Measurements from ENCODE around the gene GMPR. TPM values are rescaled to one million over a fixed set of nuclear protein-coding genes. Genes with fewer than 3 reads are reported as not detected.

The GMPR gene
- total and polyA plus RNA-seq, 3 experiments from 2014 or later, result 0.66 to 1.4 (median 0.82) TPM

DNA sequence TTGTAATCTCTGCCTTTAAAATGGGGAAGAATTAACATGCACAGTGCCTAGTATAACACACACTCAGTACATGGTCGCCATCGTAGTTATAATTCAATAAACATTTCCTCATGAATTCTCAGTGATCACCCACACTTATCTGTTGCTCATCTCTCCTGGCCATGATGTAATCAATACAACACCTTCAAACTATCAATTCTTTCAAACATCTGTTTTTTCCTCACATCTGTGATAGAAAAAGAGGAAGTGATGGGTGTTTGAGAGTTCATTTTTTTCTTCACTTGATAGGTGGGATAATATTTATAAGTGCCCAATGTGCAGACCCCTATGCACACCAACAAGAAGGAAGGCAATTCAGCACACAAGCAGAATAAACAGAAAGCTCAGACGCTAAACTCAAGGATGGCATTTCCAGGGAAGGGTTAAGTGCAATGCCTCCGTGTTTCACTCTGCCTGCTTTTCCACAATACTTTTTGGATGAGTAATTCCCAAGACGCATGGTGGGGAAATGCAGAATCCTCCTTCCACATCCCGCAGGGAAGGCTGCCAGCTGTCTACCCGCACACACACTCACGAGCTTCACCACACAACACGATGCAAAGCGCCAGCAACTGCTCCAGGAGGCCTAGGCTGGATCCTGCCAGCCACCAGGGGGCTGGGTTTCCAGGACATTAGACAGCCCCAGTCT lies 100.3 kb downstream of the GMPR start:
- Mint-ChIP-seq H3K36me3 (peaks cover 0 to 19% (median 5%) of the 10 kb centered on the region in 3 donors), H3K27ac (peak overlapping the region in 3 of 8 donors; percentile 4 to 91 (median 56)), H3K27me3 (no peaks in the 10 kb centered on the region), H3K4me3 (no peak overlapping the region), H3K9me3 (no peaks in the 10 kb centered on the region), H3K4me1 (peaks cover 4 to 21% (median 5%) of the 10 kb centered on the region in 3 donors)
- ChIA-PET CTCF (no interaction called here), POLR2A (no interaction called here)
- Histone ChIP-seq H3K27ac (ENCODE audit: low read depth, low read length) (no peak overlapping the region), H3K27me3 (ENCODE audit: insufficient read depth, low read length, poor library complexity, severe bottlenecking) (no peaks in the 10 kb centered on the region), H3K36me3 (ENCODE audit: insufficient read depth, low read length) (no peaks in the 10 kb centered on the region), H3K4me3 (ENCODE audit: low read length) (no peak overlapping the region), H3K4me1 (ENCODE audit: insufficient read depth, low read length) (no peaks in the 10 kb centered on the region), H3K9me3 (ENCODE audit: low read length) (no peaks in the 10 kb centered on the region)
- DNase-seq, result no peak

- DNase-seq, result no peak
- no peaks in the 10 kb centered on the region for H3K9me3 ChIP-seq (ENCODE audit: low read length)
- ChIA-PET CTCF (no interaction called here), POLR2A (no interaction called here)
- H3K4me1 ChIP-seq (ENCODE audit: insufficient read depth, low read length), result no peaks in the 10 kb centered on the region
- no peaks in the 10 kb centered on the region for H3K36me3 ChIP-seq (ENCODE audit: insufficient read depth, low read length)
- H3K9me3 Mint-ChIP-seq, result no peaks in the 10 kb centered on the region
- H3K27me3 Mint-ChIP-seq, result no peaks in the 10 kb centered on the region
- no peak overlapping the region for H3K4me3 ChIP-seq (ENCODE audit: low read length)
- peaks cover 4 to 26% (median 5%) of the 10 kb centered on the region in 3 donors for H3K4me1 Mint-ChIP-seq
- H3K4me3 Mint-ChIP-seq, result no peak overlapping the region
- no peak overlapping the region for H3K27ac ChIP-seq (ENCODE audit: low read depth, low read length)
- peaks cover 0 to 22% (median 5%) of the 10 kb centered on the region in 3 donors for H3K36me3 Mint-ChIP-seq
- no peaks in the 10 kb centered on the region for H3K27me3 ChIP-seq (ENCODE audit: insufficient read depth, low read length, poor library complexity, severe bottlenecking)
- H3K27ac Mint-ChIP-seq, result peak overlapping the region in 5 of 8 donors; percentile 22 to 91 (median 44)
Measured at GRCh38 chr6:16339265-16339587, 100.8 kb downstream of the GMPR start.

GRCh38 chr6:16343593-16343992 lies 105.2 kb downstream of the GMPR start:
- ChIA-PET CTCF (interaction anchor here (1.1 kb wide), 1 partner anchor 11 kb away, joined by 3 read pairs; no protein-coding TSS in a partner anchor), POLR2A (no interaction called here)
- no peak overlapping the region for H3K4me3 Mint-ChIP-seq
- H3K9me3 ChIP-seq (ENCODE audit: low read length), result no peaks in the 10 kb centered on the region
- no peaks in the 10 kb centered on the region for H3K27me3 Mint-ChIP-seq
- DNase-seq, result no peak
- peaks cover 0 to 16% (median 5%) of the 10 kb centered on the region in 3 donors for H3K36me3 Mint-ChIP-seq
- no peaks in the 10 kb centered on the region for H3K27me3 ChIP-seq (ENCODE audit: insufficient read depth, low read length, poor library complexity, severe bottlenecking)
- no peaks in the 10 kb centered on the region for H3K9me3 Mint-ChIP-seq
- no peaks in the 10 kb centered on the region for H3K4me1 ChIP-seq (ENCODE audit: insufficient read depth, low read length)
- no peak overlapping the region for H3K4me3 ChIP-seq (ENCODE audit: low read length)
- peak overlapping the region in 3 of 8 donors; percentile 9 to 77 (median 41) for H3K27ac Mint-ChIP-seq
- no peak overlapping the region for H3K27ac ChIP-seq (ENCODE audit: low read depth, low read length)
- no peaks in the 10 kb centered on the region for H3K36me3 ChIP-seq (ENCODE audit: insufficient read depth, low read length)
- H3K4me1 Mint-ChIP-seq, result peaks cover 5 to 36% (median 8%) of the 10 kb centered on the region in 3 donors

DNA sequence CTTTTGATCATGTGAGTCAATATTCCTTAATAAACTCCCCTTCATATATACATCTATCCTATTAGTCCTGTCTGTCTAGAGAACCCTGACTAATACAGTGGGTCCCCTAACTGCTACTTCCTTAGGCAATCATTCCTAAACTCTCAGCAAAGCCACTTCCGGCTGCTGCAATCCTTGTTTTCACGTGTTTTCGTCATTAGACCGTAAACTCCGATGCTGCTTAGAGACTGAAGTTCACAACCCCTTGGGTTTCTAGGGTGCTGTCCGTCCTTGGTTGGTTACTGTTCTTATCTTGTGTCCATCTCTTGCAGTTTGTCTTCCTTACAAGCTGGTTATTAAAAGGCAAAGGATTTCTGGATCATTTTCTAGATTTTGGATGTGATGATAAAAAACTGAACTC lies 106.4 kb downstream of the GMPR start:
- Histone ChIP-seq H3K9me3 (ENCODE audit: low read length) (no peaks in the 10 kb centered on the region), H3K36me3 (ENCODE audit: insufficient read depth, low read length) (no peaks in the 10 kb centered on the region), H3K27ac (ENCODE audit: low read depth, low read length) (no peak overlapping the region), H3K27me3 (ENCODE audit: insufficient read depth, low read length, poor library complexity, severe bottlenecking) (no peaks in the 10 kb centered on the region), H3K4me1 (ENCODE audit: insufficient read depth, low read length) (no peaks in the 10 kb centered on the region), H3K4me3 (ENCODE audit: low read length) (no peak overlapping the region)
- ChIA-PET POLR2A (no interaction called here), CTCF (no interaction called here)
- DNase-seq, result no peak
- Mint-ChIP-seq H3K4me3 (no peak overlapping the region), H3K36me3 (peaks cover 0 to 19% (median 5%) of the 10 kb centered on the region in 3 donors), H3K27me3 (no peaks in the 10 kb centered on the region), H3K4me1 (peaks cover 8 to 36% (median 12%) of the 10 kb centered on the region in 3 donors), H3K9me3 (no peaks in the 10 kb centered on the region), H3K27ac (peak overlapping the region in 2 of 8 donors; percentile 25 to 51)

Other genes with a start within 250 kb of the GMPR start
- 1 to 10 TPM; 7.7 to 9.0 TPM for gene MYLIP, start 109.5 kb upstream of the GMPR start, total RNA-seq
- 78.0 TPM for gene MYLIP, start 109.5 kb upstream of the GMPR start, polyA plus RNA-seq